Spinal cord (tissue), 10 donors: ENCODE data around the gene RFWD3. TPM values are rescaled to one million over a fixed set of nuclear protein-coding genes. Genes with fewer than 3 reads are reported as not detected.

ENCODE experiments used
- DNase-seq, 6 donors: peaks; one replicate each; pipeline versions ENCODE4 v3.0.0 to v3.0.0-alpha.2; 2013 to 2015; ENCODE audit warnings: low spot score in 6 of 6, low read depth in 4 of 6
- H3K27ac ChIP-seq: one replicate; pipeline ENCODE4 v1.5.1; 2013; ENCODE audit warnings: low read depth, low read length, control low read depth
- H3K27me3 ChIP-seq: one replicate; pipeline ENCODE4 v1.6.1; 2013; ENCODE audit warnings: low read length; ENCODE audit not compliant: control insufficient read depth, insufficient read depth
- H3K36me3 ChIP-seq: one replicate; pipeline ENCODE4 v1.6.1; 2013; ENCODE audit warnings: low read length; ENCODE audit not compliant: control insufficient read depth, insufficient read depth
- H3K4me1 ChIP-seq: one replicate; pipeline ENCODE4 v1.6.1; 2013; ENCODE audit warnings: low read length; ENCODE audit not compliant: control insufficient read depth, insufficient read depth
- H3K4me3 ChIP-seq: one replicate; pipeline ENCODE4 v1.5.1; 2013; ENCODE audit warnings: low read depth, low read length, control low read depth
- H3K9me3 ChIP-seq: one replicate; pipeline ENCODE4 v1.6.1; 2013; ENCODE audit warnings: low read length; ENCODE audit not compliant: control insufficient read depth, insufficient read depth
- WGBS: methylation state at CpG from one replicate; pipeline ENCODE4 v1.1.5; 2013; ENCODE audit warnings: missing lambda C conversion rate; ENCODE audit not compliant: insufficient coverage; 5-methylcytosine and 5-hydroxymethylcytosine counted together
- long read RNA-seq, 4 donors: transcript quantifications; one replicate each; lab custom pipeline, GENCODE V29; 2026
- polyA plus RNA-seq, 2 donors: library from polyadenylated mRNA; unstranded; fragments of 120-200 nt; gene quantifications; one replicate each; pipeline ENCODE4 v1.2.1, GENCODE V29; 2013; ENCODE audit not compliant: insufficient read length in 2 of 2
- total RNA-seq, 2 donors: library from RNA; depleted of rRNA in 1 of 2; stranded (reverse); fragments of 120-200 nt in 1 of 2; fragments of >200 nt in 1 of 2; gene quantifications; one replicate each; pipeline versions ENCODE4 v1.2.3 to v1.2.4, GENCODE V29; 2013 to 2014
- donor health status: healthy.

RFWD3 gene
- total RNA-seq (10 to 100 TPM; 12.5 to 15.3 TPM), polyA plus RNA-seq (10 to 100 TPM; 12.6 to 14.1 TPM)
- long read RNA-seq, donor 1, partial matches to known transcripts = 0 of 3 reads
- long read RNA-seq, donor 1, other reads (novel, unspliced or antisense) = 0 of 3 reads
- long read RNA-seq, donor 2 = 0 reads
- long read RNA-seq, donor 3, partial matches to known transcripts = 0 of 1 reads
- long read RNA-seq, donor 3, other reads (novel, unspliced or antisense) = 0 of 1 reads
- long read RNA-seq, donor 4, full-length matches to known transcripts = 5 of 5 reads
- long read RNA-seq, donor 4, partial matches to known transcripts = 0 of 5 reads
- long read RNA-seq, donor 4, other reads (novel, unspliced or antisense) = 0 of 5 reads

- peak within 1 kb of the TSS; percentile 91 for H3K4me3 ChIP-seq
- H3K9me3 ChIP-seq = no peaks in the 10 kb centered on the region
- peaks cover 14% of the 10 kb centered on the region for H3K4me1 ChIP-seq
- no peaks in the 10 kb centered on the region for H3K27me3 ChIP-seq
- peaks cover 17% of the 10 kb centered on the region for H3K36me3 ChIP-seq
- peak; percentile 94 to 100 (median 96) for DNase-seq
- WGBS = 0% methylated on average over 53 of the region's 63 CpGs
- H3K27ac ChIP-seq = peak within 1 kb of the TSS; percentile 52
Measured at GRCh38 chr16:74666425-74667254, at the start of gene RFWD3. RFWD3 (minus strand) TSS chr16:74666877; CDS start chr16:74661449, 5,428 bp downstream.

GRCh38 chr16:74716355-74716754 lies 49.7 kb upstream of the RFWD3 start:
- WGBS = 85% methylated on average over 14 of the region's 15 CpGs
- H3K27ac ChIP-seq = no peak overlapping the region

GRCh38 chr16:74713876-74714275 lies 47.2 kb upstream of the RFWD3 start:
- Histone ChIP-seq H3K27ac (no peak overlapping the region), H3K27me3 (no peaks in the 10 kb centered on the region), H3K4me1 (peaks cover 5% of the 10 kb centered on the region), H3K9me3 (no peaks in the 10 kb centered on the region), H3K4me3 (no peak overlapping the region), H3K36me3 (peaks cover 2% of the 10 kb centered on the region)
- 92% methylated on average over 8 of the region's 10 CpGs for WGBS
- no peak for DNase-seq

More at GRCh38 chr16:74716355-74716754, 49.7 kb upstream of the RFWD3 start:
- H3K9me3 ChIP-seq = no peaks in the 10 kb centered on the region
- peaks cover 3% of the 10 kb centered on the region for H3K36me3 ChIP-seq
- H3K4me1 ChIP-seq = no peaks in the 10 kb centered on the region
- H3K4me3 ChIP-seq = no peak overlapping the region
- H3K27me3 ChIP-seq = no peaks in the 10 kb centered on the region
- no peak for DNase-seq

- no peaks in the 10 kb centered on the region for H3K36me3 ChIP-seq
- no peak overlapping the region for H3K4me3 ChIP-seq
- DNase-seq = no peak
- no peak overlapping the region for H3K27ac ChIP-seq
- H3K4me1 ChIP-seq = peaks cover 5% of the 10 kb centered on the region
- no peaks in the 10 kb centered on the region for H3K27me3 ChIP-seq
- no peaks in the 10 kb centered on the region for H3K9me3 ChIP-seq
- WGBS = 61% methylated on average over 10 of the region's 10 CpGs
Measured at GRCh38 chr16:74713325-74713724, 46.6 kb upstream of the RFWD3 start.

GRCh38 chr16:74711938-74712337 lies 45.3 kb upstream of the RFWD3 start:
- no peak overlapping the region for H3K4me3 ChIP-seq
- 97% methylated on average over 11 of the region's 12 CpGs for WGBS
- H3K36me3 ChIP-seq = no peaks in the 10 kb centered on the region
- no peak overlapping the region for H3K27ac ChIP-seq
- DNase-seq = no peak
- H3K9me3 ChIP-seq = no peaks in the 10 kb centered on the region
- H3K27me3 ChIP-seq = no peaks in the 10 kb centered on the region
- H3K4me1 ChIP-seq = peaks cover 5% of the 10 kb centered on the region

- DNase-seq = no peak
- H3K27me3 ChIP-seq = no peaks in the 10 kb centered on the region
- H3K9me3 ChIP-seq = no peaks in the 10 kb centered on the region
- 96% methylated on average over 4 of the region's 8 CpGs for WGBS
- no peaks in the 10 kb centered on the region for H3K36me3 ChIP-seq
- H3K4me3 ChIP-seq = no peak overlapping the region
- peaks cover 5% of the 10 kb centered on the region for H3K4me1 ChIP-seq
- peak overlapping the region; percentile 40 for H3K27ac ChIP-seq
Measured at GRCh38 chr16:74710401-74710800, 43.7 kb upstream of the RFWD3 start.

GRCh38 chr16:74709441-74709877 lies 42.8 kb upstream of the RFWD3 start:
- peaks cover 5% of the 10 kb centered on the region for H3K4me1 ChIP-seq
- H3K4me3 ChIP-seq = no peak overlapping the region
- DNase-seq = peak; percentile 52 to 94 (median 74)
- no peaks in the 10 kb centered on the region for H3K27me3 ChIP-seq
- H3K9me3 ChIP-seq = no peaks in the 10 kb centered on the region
- no peaks in the 10 kb centered on the region for H3K36me3 ChIP-seq
- H3K27ac ChIP-seq = peak overlapping the region; percentile 40
- WGBS = 0% methylated on average over 2 of the region's 6 CpGs

- H3K4me1 ChIP-seq = peaks cover 17% of the 10 kb centered on the region
- H3K27me3 ChIP-seq = peaks cover 17% of the 10 kb centered on the region
- H3K4me3 ChIP-seq = peak within 1 kb of the TSS; percentile 53
- no peaks in the 10 kb centered on the region for H3K9me3 ChIP-seq
- WGBS = 3% methylated on average over 31 of the region's 35 CpGs
- H3K36me3 ChIP-seq = no peaks in the 10 kb centered on the region
- peak in 1 of 6 donors; percentile 24 for DNase-seq
- no peak within 1 kb of the TSS for H3K27ac ChIP-seq
Measured at GRCh38 chr16:74700438-74701225, 34.0 kb upstream of the RFWD3 start, which contains the start of gene MLKL. MLKL (minus strand) TSS chr16:74700862; CDS start chr16:74695757, 5,105 bp downstream.

- H3K27ac ChIP-seq = no peak overlapping the region
- 4% methylated on average over 16 of the region's 16 CpGs for WGBS
- H3K4me3 ChIP-seq = peak overlapping the region; percentile 53
- H3K27me3 ChIP-seq = peaks cover 17% of the 10 kb centered on the region
- H3K9me3 ChIP-seq = no peaks in the 10 kb centered on the region
- no peak for DNase-seq
- no peaks in the 10 kb centered on the region for H3K36me3 ChIP-seq
- H3K4me1 ChIP-seq = peaks cover 17% of the 10 kb centered on the region
Measured at GRCh38 chr16:74700116-74700437, 33.4 kb upstream of the RFWD3 start.
